HG03439 (cell line): ENCODE results near the gene MT1HL1.
"Not testable (repeated sequence)": the region's sequence is repeated elsewhere in the genome, so short reads cannot be mapped to it uniquely, and the experiment has no call there.

Experiments
- ATAC-seq: cut with Tn5 transposase; IDR thresholded peaks from one replicate; pipeline ENCODE4 v1.9.1; 2021; ENCODE audit warnings: mild to moderate bottlenecking, moderate library complexity; ENCODE audit not compliant: unreplicated experiment

The MT1HL1 gene

GRCh38 chr1:236979149-236979900, 24.9 kb downstream of the MT1HL1 start:
- ATAC-seq, result no peak

GRCh38 chr1:236978740-236979139, 25.5 kb downstream of the MT1HL1 start:
- no peak for ATAC-seq

GRCh38 chr1:236975461-236975860, 28.8 kb downstream of the MT1HL1 start:
- ATAC-seq, result no peak

GRCh38 chr1:236974025-236974424, 30.2 kb downstream of the MT1HL1 start:
- ATAC-seq, result not testable (repeated sequence)

- ATAC-seq, result no peak
These were observed 37.6 kb downstream of the MT1HL1 start for GRCh38 chr1:236966636-236967035.

GRCh38 chr1:236963920-236964319, 40.3 kb downstream of the MT1HL1 start:
- ATAC-seq, result no peak

- no peak for ATAC-seq
These were observed 45.1 kb downstream of the MT1HL1 start for GRCh38 chr1:236959112-236959511.

GRCh38 chr1:236957235-236957634, 47.0 kb downstream of the MT1HL1 start:
- no peak for ATAC-seq
